ENCODE measurements around the gene SNRPA1. TPM values are rescaled to one million over a fixed set of nuclear protein-coding genes. Genes with fewer than 3 reads are reported as not detected.

The SNRPA1 gene
- total and polyA plus RNA-seq, 4 donors = 37.6 to 54.1 (median 47.8) TPM

DNA sequence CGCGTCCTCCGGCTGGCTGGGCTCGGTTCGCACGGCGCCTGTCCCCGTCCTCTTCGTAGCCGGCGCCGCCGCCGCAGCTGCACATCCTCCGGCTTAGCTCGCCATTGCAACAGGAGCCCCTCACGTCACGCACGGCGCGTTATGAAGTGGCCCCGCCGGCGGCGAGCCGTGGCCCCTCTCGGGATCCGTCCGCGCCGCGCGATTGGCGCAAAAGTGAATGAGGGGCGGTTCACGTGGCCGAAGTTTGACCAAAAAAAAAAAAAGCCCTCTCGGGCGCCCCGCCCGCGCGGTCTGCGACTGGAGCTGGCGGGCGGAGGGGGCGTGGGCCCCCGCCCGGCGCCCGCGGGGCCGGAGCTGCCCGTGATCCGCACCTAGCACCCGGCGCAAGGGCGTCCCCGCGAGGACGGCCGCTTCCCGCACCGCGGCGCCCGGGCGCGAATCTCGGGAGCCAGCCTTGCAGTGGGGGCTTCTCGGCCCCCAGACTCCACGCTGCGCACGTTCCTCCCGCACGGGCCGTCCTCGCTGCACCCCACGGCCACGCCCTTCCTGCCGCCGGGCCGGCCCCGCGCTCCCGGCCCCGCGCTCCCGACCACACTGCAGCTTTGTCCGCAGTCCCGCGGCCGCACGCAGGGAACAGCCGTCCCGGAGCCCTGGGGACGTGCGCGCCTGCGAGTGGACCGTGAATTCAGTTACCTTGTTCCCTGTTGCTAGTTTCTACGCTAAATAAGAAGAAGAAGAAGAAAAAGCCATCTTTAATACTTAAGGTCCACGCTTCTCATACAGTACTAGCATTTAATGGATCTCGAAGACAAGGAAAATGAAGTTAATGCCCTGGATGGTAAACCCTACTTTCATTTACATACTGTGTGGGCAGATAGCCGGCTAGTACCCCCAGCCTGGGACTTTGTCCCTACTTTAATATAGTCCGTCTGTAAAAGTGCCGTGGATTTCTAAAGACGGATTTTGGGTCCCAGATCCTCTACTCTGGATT lies 42.9 kb downstream of the SNRPA1 start, which contains the start of gene CHSY1:
Gene CHSY1, minus strand, starts transcription at position 219 of the 991 bp plus-strand sequence. CDS start 592 bp downstream, outside the sequence.
- peak; percentile 96 to 98 for DNase-seq
- Histone ChIP-seq H3K36me3 (ENCODE audit: control insufficient read depth in 1 of 2, insufficient read depth in 2 of 2, low read length in 1 of 2) (no peaks in the 10 kb centered on the region), H3K4me3 (ENCODE audit: low read length in 2 of 2) (peak within 1 kb of the TSS; percentile 65 to 70), H3K27ac (ENCODE audit: low read depth in 1 of 2, low read length in 2 of 2) (peak within 1 kb of the TSS; percentile 73 to 92), H3K4me1 (ENCODE audit: control insufficient read depth in 1 of 2, insufficient read depth in 2 of 2, low read length in 2 of 2) (peaks cover 0 to 2% of the 10 kb centered on the region in 2 donors), H3K9me3 (ENCODE audit: control insufficient read depth, low read length) (no peaks in the 10 kb centered on the region), H3K27me3 (ENCODE audit: control insufficient read depth in 1 of 2, insufficient read depth in 2 of 2, low read length in 1 of 2) (no peaks in the 10 kb centered on the region)
- 0% methylated on average over 71 to 108 of the region's 108 CpGs for WGBS, 2 donors
- intact Hi-C loops (cut with DNase I) = loop anchor here (1.0 to 10.0 kb wide), 6 partner anchors 55 to 337 kb away; partner anchors contain the start of gene LRRK1 (in 1 of the 2)
- peak; percentile 93 for ATAC-seq (ENCODE audit: low FRiP score)

GRCh38 chr15:101250873-101251829 lies 43.9 kb downstream of the SNRPA1 start:
- H3K4me1 ChIP-seq (ENCODE audit: control insufficient read depth in 1 of 2, insufficient read depth in 2 of 2, low read length in 2 of 2) = peaks cover 2 to 4% of the 10 kb centered on the region in 2 donors
- peak overlapping the region; percentile 33 to 92 for H3K27ac ChIP-seq (ENCODE audit: low read depth in 1 of 2, low read length in 2 of 2)
- intact Hi-C loops (cut with DNase I) = loop anchor here (2.0 to 10.0 kb wide), 5 partner anchors 54 to 336 kb away; partner anchors contain the start of gene LRRK1 (in 1 of the 2)
- peak overlapping the region; percentile 65 to 70 for H3K4me3 ChIP-seq (ENCODE audit: low read length in 2 of 2)
- H3K27me3 ChIP-seq (ENCODE audit: control insufficient read depth in 1 of 2, insufficient read depth in 2 of 2, low read length in 1 of 2) = no peaks in the 10 kb centered on the region
- no peak for ATAC-seq (ENCODE audit: low FRiP score)
- H3K36me3 ChIP-seq (ENCODE audit: control insufficient read depth in 1 of 2, insufficient read depth in 2 of 2, low read length in 1 of 2) = no peaks in the 10 kb centered on the region
- WGBS, 2 donors = 0 to 1% methylated on average over 88 to 150 of the region's 150 CpGs
- DNase-seq = peak in 1 of 2 donors; percentile 83
- no peaks in the 10 kb centered on the region for H3K9me3 ChIP-seq (ENCODE audit: control insufficient read depth, low read length)

DNA sequence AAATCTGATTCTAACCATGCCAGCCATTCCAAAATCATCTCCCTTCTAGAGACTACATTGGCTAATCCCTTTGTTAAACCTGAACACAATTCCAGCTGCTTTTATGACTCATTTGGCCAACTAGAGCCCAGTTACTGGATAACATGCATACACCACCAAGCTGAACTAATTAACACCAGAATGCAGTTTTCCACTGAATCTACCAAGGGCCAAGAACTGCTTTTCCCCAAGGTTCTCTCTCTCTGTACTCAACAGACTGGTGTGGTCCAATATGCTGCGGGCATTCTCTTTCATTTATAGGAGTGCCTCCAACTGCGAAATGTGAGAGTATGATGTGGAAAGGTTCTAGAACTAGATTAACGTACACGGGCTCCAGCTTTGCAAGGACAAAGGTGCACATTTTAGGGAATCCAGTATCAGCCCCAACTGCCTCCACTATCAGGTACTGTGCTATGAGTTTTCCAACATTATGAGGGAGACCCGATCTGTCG lies 44.7 kb downstream of the SNRPA1 start:
- H3K4me1 ChIP-seq (ENCODE audit: control insufficient read depth in 1 of 2, insufficient read depth in 2 of 2, low read length in 2 of 2) = peaks cover 2 to 7% of the 10 kb centered on the region in 2 donors
- peak; percentile 1 for ATAC-seq (ENCODE audit: low FRiP score)
- WGBS, 2 donors = 2 to 4% methylated on average over 6 of the region's 6 CpGs

GRCh38 chr15:101248274-101248673 lies 46.8 kb downstream of the SNRPA1 start:
- H3K4me3 ChIP-seq (ENCODE audit: low read length in 2 of 2) = no peak overlapping the region
- 53 to 56% methylated on average over 3 of the region's 3 CpGs for WGBS, 2 donors

More for the DNA sequence above, 44.7 kb downstream of the SNRPA1 start:
- DNase-seq = no peak
- H3K36me3 ChIP-seq (ENCODE audit: control insufficient read depth in 1 of 2, insufficient read depth in 2 of 2, low read length in 1 of 2) = no peaks in the 10 kb centered on the region
- no peaks in the 10 kb centered on the region for H3K27me3 ChIP-seq (ENCODE audit: control insufficient read depth in 1 of 2, insufficient read depth in 2 of 2, low read length in 1 of 2)
- no peaks in the 10 kb centered on the region for H3K9me3 ChIP-seq (ENCODE audit: control insufficient read depth, low read length)
- intact Hi-C loops (cut with DNase I) = loop anchor here (2.0 to 10.0 kb wide), 5 partner anchors 53 to 336 kb away; partner anchors contain the start of gene LRRK1 (in 1 of the 2)
- peak overlapping the region in 1 of 2 donors; percentile 11 for H3K27ac ChIP-seq (ENCODE audit: low read depth in 1 of 2, low read length in 2 of 2)
- H3K4me3 ChIP-seq (ENCODE audit: low read length in 2 of 2) = peak overlapping the region; percentile 65 to 70

DNA sequence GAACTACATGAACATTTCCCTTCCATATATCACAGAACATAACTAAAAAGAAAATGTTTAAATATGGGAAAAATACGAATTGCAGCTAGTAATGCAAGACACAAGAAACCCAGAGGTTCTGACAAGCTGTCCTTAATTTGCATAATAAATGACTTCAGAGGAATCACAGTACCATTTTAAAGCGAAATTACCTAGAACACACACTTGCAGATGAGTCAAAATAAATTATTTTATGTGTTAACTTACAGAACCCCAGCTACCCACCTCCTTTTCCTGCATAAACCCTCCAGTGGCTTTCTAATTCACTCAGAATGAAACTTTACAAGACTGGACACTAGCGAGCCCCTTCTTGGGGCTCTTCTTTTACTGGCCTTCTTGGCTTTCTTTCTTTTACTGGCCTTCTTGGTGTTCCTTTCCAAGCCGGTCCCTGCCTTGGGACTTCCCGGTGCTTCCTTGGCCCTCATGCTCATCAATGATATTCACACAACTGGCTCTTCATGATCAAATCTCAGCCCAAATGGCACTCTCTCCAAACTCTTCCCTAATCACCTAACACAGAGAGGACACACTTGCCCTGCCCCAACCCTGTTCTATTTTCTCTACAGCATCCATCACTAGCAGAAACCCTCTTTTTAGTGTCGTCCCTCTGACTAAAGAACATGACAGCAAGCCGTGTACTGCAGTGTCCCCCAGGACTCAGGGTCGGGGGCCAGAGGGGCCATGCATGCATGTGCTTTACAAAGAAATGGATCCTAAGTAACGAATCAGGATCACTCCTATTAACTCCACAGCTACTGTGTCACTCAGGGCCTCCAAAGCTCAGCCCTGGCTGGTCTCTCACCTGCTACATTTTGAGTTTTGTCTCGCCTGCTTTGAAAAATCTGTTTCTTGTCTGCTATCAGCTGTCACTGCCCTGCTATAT lies 48.0 kb downstream of the SNRPA1 start:
- Histone ChIP-seq H3K27ac (ENCODE audit: low read depth in 1 of 2, low read length in 2 of 2) (peak overlapping the region; percentile 32 to 58), H3K4me3 (ENCODE audit: low read length in 2 of 2) (no peak overlapping the region), H3K36me3 (ENCODE audit: control insufficient read depth in 1 of 2, insufficient read depth in 2 of 2, low read length in 1 of 2) (no peaks in the 10 kb centered on the region), H3K9me3 (ENCODE audit: control insufficient read depth, low read length) (no peaks in the 10 kb centered on the region), H3K4me1 (ENCODE audit: control insufficient read depth in 1 of 2, insufficient read depth in 2 of 2, low read length in 2 of 2) (peaks cover 4 to 8% of the 10 kb centered on the region in 2 donors), H3K27me3 (ENCODE audit: control insufficient read depth in 1 of 2, insufficient read depth in 2 of 2, low read length in 1 of 2) (no peaks in the 10 kb centered on the region)
- ATAC-seq (ENCODE audit: low FRiP score) = no peak
- 78% methylated on average over 10 of the region's 10 CpGs for WGBS, 2 donors
- intact Hi-C loops (cut with DNase I) = loop anchor here in 1 of 2 donors (5.0 kb wide), 1 partner anchor 40 kb away; no protein-coding TSS in a partner anchor
- DNase-seq = no peak

More at GRCh38 chr15:101248274-101248673, 46.8 kb downstream of the SNRPA1 start:
- ATAC-seq (ENCODE audit: low FRiP score) (no peak), DNase-seq (no peak)
- H3K36me3 ChIP-seq (ENCODE audit: control insufficient read depth in 1 of 2, insufficient read depth in 2 of 2, low read length in 1 of 2) = no peaks in the 10 kb centered on the region
- peaks cover 4 to 8% of the 10 kb centered on the region in 2 donors for H3K4me1 ChIP-seq (ENCODE audit: control insufficient read depth in 1 of 2, insufficient read depth in 2 of 2, low read length in 2 of 2)
- no peaks in the 10 kb centered on the region for H3K9me3 ChIP-seq (ENCODE audit: control insufficient read depth, low read length)
- intact Hi-C loops (cut with DNase I) = loop anchor here in 1 of 2 donors (5.0 kb wide), 1 partner anchor 41 kb away; no protein-coding TSS in a partner anchor
- H3K27ac ChIP-seq (ENCODE audit: low read depth in 1 of 2, low read length in 2 of 2) = no peak overlapping the region
- H3K27me3 ChIP-seq (ENCODE audit: control insufficient read depth in 1 of 2, insufficient read depth in 2 of 2, low read length in 1 of 2) = no peaks in the 10 kb centered on the region

DNA sequence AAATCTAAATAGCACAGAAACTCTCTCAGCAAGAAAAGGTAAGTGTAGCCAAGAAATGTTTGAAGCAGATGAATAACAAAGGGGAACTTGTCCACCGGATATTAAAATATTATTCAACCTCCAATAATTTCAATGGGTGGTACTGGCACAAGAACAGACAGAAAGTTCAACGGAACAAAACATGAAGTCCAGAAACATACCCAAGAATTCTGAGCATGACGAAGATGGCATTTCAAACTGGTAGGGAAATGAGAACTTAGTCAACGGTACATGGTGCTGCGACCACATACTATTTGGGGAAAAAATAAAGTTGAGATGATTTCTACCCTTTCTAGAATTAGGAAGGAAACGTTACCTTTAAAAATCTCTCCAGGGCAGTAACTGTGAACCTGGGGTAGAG lies 48.7 kb downstream of the SNRPA1 start:
- Histone ChIP-seq H3K9me3 (ENCODE audit: control insufficient read depth, low read length) (no peaks in the 10 kb centered on the region), H3K27ac (ENCODE audit: low read depth in 1 of 2, low read length in 2 of 2) (peak overlapping the region in 1 of 2 donors; percentile 58), H3K36me3 (ENCODE audit: control insufficient read depth in 1 of 2, insufficient read depth in 2 of 2, low read length in 1 of 2) (no peaks in the 10 kb centered on the region), H3K27me3 (ENCODE audit: control insufficient read depth in 1 of 2, insufficient read depth in 2 of 2, low read length in 1 of 2) (no peaks in the 10 kb centered on the region), H3K4me3 (ENCODE audit: low read length in 2 of 2) (no peak overlapping the region), H3K4me1 (ENCODE audit: control insufficient read depth in 1 of 2, insufficient read depth in 2 of 2, low read length in 2 of 2) (peaks cover 4 to 8% of the 10 kb centered on the region in 2 donors)
- ATAC-seq (ENCODE audit: low FRiP score) (no peak), DNase-seq (no peak)
- intact Hi-C loops (cut with DNase I) = loop anchor here in 1 of 2 donors (5.0 kb wide), 1 partner anchor 39 kb away; no protein-coding TSS in a partner anchor
- WGBS, 2 donors = 3 to 16% methylated on average over 6 of the region's 6 CpGs

- no peaks in the 10 kb centered on the region for H3K9me3 ChIP-seq (ENCODE audit: control insufficient read depth, low read length)
- H3K27ac ChIP-seq (ENCODE audit: low read depth in 1 of 2, low read length in 2 of 2) = no peak overlapping the region
- intact Hi-C loops (cut with DNase I) = loop anchor here in 1 of 2 donors (5.0 kb wide), 1 partner anchor 38 kb away; no protein-coding TSS in a partner anchor
- no peak for ATAC-seq (ENCODE audit: low FRiP score)
- H3K27me3 ChIP-seq (ENCODE audit: control insufficient read depth in 1 of 2, insufficient read depth in 2 of 2, low read length in 1 of 2) = no peaks in the 10 kb centered on the region
- no peak overlapping the region for H3K4me3 ChIP-seq (ENCODE audit: low read length in 2 of 2)
- 93 to 94% methylated on average over 14 of the region's 14 CpGs for WGBS, 2 donors
- peaks cover 4 to 8% of the 10 kb centered on the region in 2 donors for H3K4me1 ChIP-seq (ENCODE audit: control insufficient read depth in 1 of 2, insufficient read depth in 2 of 2, low read length in 2 of 2)
- DNase-seq = no peak
- no peaks in the 10 kb centered on the region for H3K36me3 ChIP-seq (ENCODE audit: control insufficient read depth in 1 of 2, insufficient read depth in 2 of 2, low read length in 1 of 2)
Observed at GRCh38 chr15:101244889-101245668, 50.0 kb downstream of the SNRPA1 start.

All from aorta (tissue), 5 donors.